Right renal pelvis (tissue), 4 donors: ENCODE results near the gene TRIM62. TPM values are rescaled to one million over a fixed set of nuclear protein-coding genes. Genes with fewer than 3 reads are reported as not detected.
A peak's percentile ranks its signal among the peaks of the same experiment; 100 is the strongest.

Experiments
- DNase-seq, 4 donors: peaks; one replicate each; pipeline ENCODE4 v3.0.0-alpha.2; 2013; ENCODE audit warnings: low read depth in 4 of 4, low spot score in 3 of 4, missing footprints in 1 of 4
- polyA plus RNA-seq, 4 donors: library from polyadenylated mRNA; unstranded; fragments of 120-200 nt; gene quantifications; one replicate each; pipeline ENCODE4 v1.2.1, GENCODE V29; 2013; ENCODE audit not compliant: insufficient read length in 4 of 4

TRIM62 gene
- polyA plus RNA-seq, 4 donors, result 7.0 to 8.1 (median 7.8) TPM

- peak; percentile 47 to 82 (median 72) for DNase-seq
These were observed 18.0 kb downstream of the TRIM62 start for GRCh38 chr1:33163621-33164519.

- DNase-seq, result no peak
These were observed 19.7 kb downstream of the TRIM62 start for GRCh38 chr1:33162141-33162540.

- DNase-seq, result peak in 3 of 4 donors; percentile 63 to 72 (median 63)
These were observed 20.7 kb downstream of the TRIM62 start for GRCh38 chr1:33161061-33161681.

- no peak for DNase-seq
These were observed 22.3 kb downstream of the TRIM62 start for GRCh38 chr1:33159577-33159976.

GRCh38 chr1:33158366-33158765, 23.5 kb downstream of the TRIM62 start:
- DNase-seq, result no peak

- no peak for DNase-seq
These were observed 24.7 kb downstream of the TRIM62 start for GRCh38 chr1:33157131-33157530.

- DNase-seq, result no peak
These were observed 25.8 kb downstream of the TRIM62 start for GRCh38 chr1:33155877-33156538.

- DNase-seq, result no peak
These were observed 28.2 kb downstream of the TRIM62 start for GRCh38 chr1:33153650-33154049.

- DNase-seq, result no peak
These were observed 29.0 kb downstream of the TRIM62 start for GRCh38 chr1:33152685-33153432.

- no peak for DNase-seq
These were observed 30.7 kb downstream of the TRIM62 start for GRCh38 chr1:33151116-33151515.

GRCh38 chr1:33150522-33150921, 31.3 kb downstream of the TRIM62 start:
- DNase-seq, result no peak

- no peak for DNase-seq
These were observed 32.2 kb downstream of the TRIM62 start for GRCh38 chr1:33149453-33150190.

- no peak for DNase-seq
These were observed 33.2 kb downstream of the TRIM62 start for GRCh38 chr1:33148615-33149014.

GRCh38 chr1:33147997-33148314, 33.9 kb downstream of the TRIM62 start:
- no peak for DNase-seq

- DNase-seq, result no peak
These were observed 34.4 kb downstream of the TRIM62 start for GRCh38 chr1:33147275-33147996.

GRCh38 chr1:33146003-33146402, 35.8 kb downstream of the TRIM62 start:
- no peak for DNase-seq

- no peak for DNase-seq
These were observed 38.1 kb downstream of the TRIM62 start for GRCh38 chr1:33143698-33144097.

- DNase-seq, result no peak
These were observed 38.7 kb downstream of the TRIM62 start for GRCh38 chr1:33143176-33143575.

GRCh38 chr1:33142483-33143064, 39.3 kb downstream of the TRIM62 start:
- no peak for DNase-seq
